Immature natural killer cell (primary cell): ENCODE measurements around the gene NLK. TPM values are rescaled to one million over a fixed set of nuclear protein-coding genes. Genes with fewer than 3 reads are reported as not detected.
"Not testable (repeated sequence)": the region's sequence is repeated elsewhere in the genome, so short reads cannot be mapped to it uniquely, and the experiment has no call there.

Experiments used
- DNase-seq, 3 donors: peaks; one replicate each; pipeline ENCODE4 v3.0.0; 2022; ENCODE audit warnings: mixed read lengths in 1 of 3
- H3K27ac Mint-ChIP-seq, 6 donors: one replicate each; pipeline ENCODE4 v1.8.0; 2020; ENCODE audit warnings: mixed read lengths in 6 of 6, mild to moderate bottlenecking in 5 of 6, inconsistent platforms in 4 of 6, moderate library complexity in 3 of 6
- H3K27me3 Mint-ChIP-seq, 3 donors: one replicate each; pipeline ENCODE4 v1.8.0; 2020 to 2021; ENCODE audit warnings: low read depth in 3 of 3, mild to moderate bottlenecking in 3 of 3, mixed read lengths in 3 of 3, moderate library complexity in 3 of 3, inconsistent platforms in 1 of 3
- H3K36me3 Mint-ChIP-seq, 3 donors: one replicate each; pipeline ENCODE4 v1.8.0; 2020; ENCODE audit warnings: mixed read lengths in 3 of 3, inconsistent platforms in 2 of 3, mild to moderate bottlenecking in 2 of 3
- H3K4me1 Mint-ChIP-seq, 2 donors: one replicate each; pipeline ENCODE4 v1.8.0; 2020; ENCODE audit warnings: inconsistent platforms in 2 of 2, mild to moderate bottlenecking in 2 of 2, mixed read lengths in 2 of 2, moderate library complexity in 1 of 2
- H3K4me3 Mint-ChIP-seq, 5 donors: one replicate each; pipeline ENCODE4 v1.8.0; 2020; ENCODE audit warnings: mild to moderate bottlenecking in 5 of 5, mixed read lengths in 5 of 5, inconsistent platforms in 3 of 5, moderate library complexity in 3 of 5
- H3K9me3 Mint-ChIP-seq, 6 donors: one replicate each; pipeline ENCODE4 v1.8.0; 2020; ENCODE audit warnings: mild to moderate bottlenecking in 6 of 6, mixed read lengths in 6 of 6, inconsistent platforms in 4 of 6, moderate library complexity in 3 of 6
- polyA plus RNA-seq, 3 donors: library from polyadenylated mRNA; unstranded; fragments of 300-500 nt; fragmentation: Illumina TruSeq; gene quantifications; one replicate each; pipeline ENCODE4 v1.2.3, GENCODE V29; 2021

NLK gene
- polyA plus RNA-seq, 3 donors from 2014 or later, result 0.06 to 2.8 (median 2.3) TPM

DNA sequence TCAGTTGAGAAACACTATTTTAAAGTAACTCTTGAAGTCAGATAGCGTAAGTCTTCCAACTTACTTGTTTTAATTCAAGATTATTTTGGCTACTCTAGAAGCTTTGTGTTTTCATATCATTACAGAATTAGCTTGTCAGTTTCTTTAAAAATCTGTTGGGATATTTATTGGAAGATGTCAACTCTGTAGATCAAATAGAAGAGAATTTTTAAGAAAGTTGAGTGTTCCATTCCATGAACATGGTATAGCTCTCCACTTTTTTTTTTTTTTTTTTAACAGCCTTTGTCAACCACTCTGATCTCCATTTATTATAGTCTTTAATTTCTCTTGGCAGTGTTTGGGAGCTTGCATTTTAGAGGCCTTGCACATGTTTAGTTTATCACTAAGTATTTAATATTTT is 28.7 kb downstream of the NLK start:
- Mint-ChIP-seq H3K36me3 (peaks cover 0 to 7% (median 3%) of the 10 kb centered on the region in 3 donors), H3K27me3 (peaks cover 0 to 6% (median 0%) of the 10 kb centered on the region in 3 donors), H3K4me3 (peak overlapping the region in 4 of 5 donors; percentile 1 to 75 (median 46)), H3K27ac (peak overlapping the region; percentile 36 to 85 (median 76)), H3K9me3 (peaks cover 0 to 1% (median 0%) of the 10 kb centered on the region in 6 donors), H3K4me1 (peaks cover 42 to 60% of the 10 kb centered on the region in 2 donors)
- no peak for DNase-seq

DNA sequence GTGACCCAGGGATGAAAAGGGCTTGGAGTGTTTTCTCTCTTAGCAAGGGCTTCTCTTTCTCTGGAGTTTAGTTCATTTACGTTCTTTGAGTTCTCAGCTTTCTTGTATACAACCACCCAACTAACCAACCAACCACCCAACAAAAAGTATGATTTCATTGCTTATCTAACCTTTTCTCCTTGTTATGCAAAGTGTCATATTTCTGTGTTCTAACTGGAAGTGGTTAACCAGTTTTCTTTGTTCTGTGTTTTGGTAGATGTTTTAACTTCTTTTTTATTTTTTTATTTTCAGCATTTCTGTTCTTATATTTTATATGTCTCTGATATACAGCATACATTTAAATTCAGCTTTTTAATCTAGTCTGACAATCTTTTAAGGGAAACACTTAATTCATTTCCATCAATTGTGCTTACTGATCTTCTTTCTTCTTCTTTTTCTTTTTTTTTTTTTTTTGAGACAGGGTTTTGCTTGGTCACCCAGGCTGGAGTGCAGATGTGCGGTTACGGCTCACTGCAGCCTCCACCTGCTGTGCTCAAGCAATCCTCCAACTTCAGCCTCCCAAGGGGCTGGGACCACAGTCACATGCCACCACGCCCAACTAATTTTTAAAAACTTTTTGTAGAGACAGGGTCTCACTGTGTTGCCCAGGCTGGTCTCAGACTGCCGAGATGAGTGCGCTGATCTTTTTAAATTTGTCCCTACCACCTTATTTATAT is 29.6 kb downstream of the NLK start:
- peak; percentile 31 to 46 (median 43) for DNase-seq
- peaks cover 0 to 1% (median 0%) of the 10 kb centered on the region in 6 donors for H3K9me3 Mint-ChIP-seq
- H3K27me3 Mint-ChIP-seq, result peaks cover 0 to 6% (median 0%) of the 10 kb centered on the region in 3 donors
- peaks cover 44 to 62% of the 10 kb centered on the region in 2 donors for H3K4me1 Mint-ChIP-seq
- peaks cover 0 to 7% (median 3%) of the 10 kb centered on the region in 3 donors for H3K36me3 Mint-ChIP-seq
- peak overlapping the region; percentile 72 to 90 (median 80) for H3K27ac Mint-ChIP-seq
- peak overlapping the region; percentile 39 to 75 (median 63) for H3K4me3 Mint-ChIP-seq

- H3K27ac Mint-ChIP-seq, result peak overlapping the region in 3 of 6 donors; percentile 12 to 72 (median 64)
Measured at GRCh38 chr17:28072936-28073533, 30.6 kb downstream of the NLK start.

DNA sequence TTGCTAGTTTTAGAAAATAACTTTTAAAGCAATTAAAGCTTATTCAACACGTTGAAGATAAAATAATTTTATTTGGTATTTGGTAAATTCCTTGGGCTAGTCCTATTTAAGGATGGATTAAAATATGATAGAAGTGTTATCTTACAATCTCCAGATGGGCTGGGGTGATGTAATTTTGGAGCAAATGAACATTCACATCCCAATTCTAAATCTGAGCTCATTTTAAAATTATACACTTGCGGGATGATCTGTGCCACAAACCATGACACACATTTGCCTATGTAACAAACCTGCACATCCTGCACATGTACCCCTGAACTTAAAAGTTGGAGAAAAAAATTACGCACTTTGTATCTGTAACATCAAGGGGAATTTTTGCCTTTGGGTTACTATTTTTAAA is 31.5 kb downstream of the NLK start:
- peaks cover 0 to 1% (median 0%) of the 10 kb centered on the region in 6 donors for H3K9me3 Mint-ChIP-seq
- peak overlapping the region in 1 of 6 donors; percentile 21 for H3K27ac Mint-ChIP-seq
- peaks cover 0 to 4% (median 3%) of the 10 kb centered on the region in 3 donors for H3K36me3 Mint-ChIP-seq
- peaks cover 49 to 71% of the 10 kb centered on the region in 2 donors for H3K4me1 Mint-ChIP-seq
- DNase-seq, result no peak
- no peak overlapping the region for H3K4me3 Mint-ChIP-seq
- H3K27me3 Mint-ChIP-seq, result peaks cover 0 to 6% (median 0%) of the 10 kb centered on the region in 3 donors

More at GRCh38 chr17:28072936-28073533, 30.6 kb downstream of the NLK start:
- DNase-seq, result no peak
- H3K4me3 Mint-ChIP-seq, result no peak overlapping the region
- peaks cover 0 to 1% (median 0%) of the 10 kb centered on the region in 6 donors for H3K9me3 Mint-ChIP-seq
- H3K27me3 Mint-ChIP-seq, result peaks cover 0 to 6% (median 0%) of the 10 kb centered on the region in 3 donors
- peaks cover 44 to 62% of the 10 kb centered on the region in 2 donors for H3K4me1 Mint-ChIP-seq
- peaks cover 0 to 7% (median 3%) of the 10 kb centered on the region in 3 donors for H3K36me3 Mint-ChIP-seq

GRCh38 chr17:28076144-28076543 is 33.7 kb downstream of the NLK start:
- no peak for DNase-seq
- Mint-ChIP-seq H3K9me3 (peaks cover 0 to 1% (median 0%) of the 10 kb centered on the region in 6 donors), H3K27ac (peak overlapping the region in 2 of 6 donors; percentile 19 to 26), H3K4me1 (peaks cover 55 to 84% of the 10 kb centered on the region in 2 donors), H3K27me3 (peaks cover 0 to 6% (median 0%) of the 10 kb centered on the region in 3 donors), H3K36me3 (peaks cover 3 to 6% (median 4%) of the 10 kb centered on the region in 3 donors), H3K4me3 (no peak overlapping the region)

DNA sequence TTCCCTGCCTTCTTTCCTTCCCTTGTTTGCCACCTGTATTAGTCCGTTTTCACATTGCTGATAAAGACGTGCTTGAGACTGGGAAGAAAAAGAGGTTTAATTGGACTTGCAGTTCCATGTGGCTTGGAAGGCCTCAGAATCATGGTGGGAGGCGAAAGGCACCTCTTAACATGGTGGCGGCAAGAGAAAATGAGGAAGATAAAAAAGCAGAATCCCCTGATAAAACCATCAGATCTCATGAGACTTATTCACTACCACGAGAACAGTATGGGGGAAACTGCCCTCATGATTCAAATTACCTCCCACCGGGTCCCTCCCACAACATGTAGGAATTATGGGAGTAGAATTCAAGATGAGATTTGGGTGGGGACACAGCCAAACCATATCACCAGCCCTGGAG is 34.7 kb downstream of the NLK start:
- H3K9me3 Mint-ChIP-seq, H3K27me3 Mint-ChIP-seq, H3K27ac Mint-ChIP-seq, H3K36me3 Mint-ChIP-seq, H3K4me3 Mint-ChIP-seq, DNase-seq: not testable (repeated sequence)
- H3K4me1 Mint-ChIP-seq, result peaks cover 46 to 74% of the 10 kb centered on the region in 2 donors

- H3K27me3 Mint-ChIP-seq, result no peaks in the 10 kb centered on the region
- no peak overlapping the region for H3K4me3 Mint-ChIP-seq
- H3K36me3 Mint-ChIP-seq, result peaks cover 0 to 6% (median 0%) of the 10 kb centered on the region in 3 donors
- H3K4me1 Mint-ChIP-seq, result peaks cover 38 to 66% of the 10 kb centered on the region in 2 donors
- no peak for DNase-seq
- no peaks in the 10 kb centered on the region for H3K9me3 Mint-ChIP-seq
- H3K27ac Mint-ChIP-seq, result no peak overlapping the region
Measured at GRCh38 chr17:28078341-28079229, 36.1 kb downstream of the NLK start.

DNA sequence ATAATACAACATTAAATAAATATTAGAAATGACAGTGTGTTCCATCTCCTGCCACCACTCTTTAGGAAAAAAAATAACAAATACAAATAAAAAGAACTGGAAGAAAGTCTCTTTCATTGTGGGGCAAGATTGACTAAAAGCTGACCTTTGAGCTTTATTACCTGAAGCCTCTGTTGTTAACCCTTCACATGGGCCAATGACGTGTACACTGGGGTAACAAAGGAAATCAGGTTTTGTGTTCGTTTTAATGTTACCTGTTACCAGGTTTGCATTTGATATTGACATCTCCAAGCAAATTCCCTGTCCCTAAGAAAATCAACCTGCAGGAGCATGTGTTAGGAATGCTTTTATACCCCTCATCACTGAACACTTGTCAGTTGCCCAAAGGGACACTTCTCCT is 39.0 kb downstream of the NLK start:
- Mint-ChIP-seq H3K27me3 (no peaks in the 10 kb centered on the region), H3K9me3 (no peaks in the 10 kb centered on the region), H3K36me3 (peaks cover 0 to 6% (median 0%) of the 10 kb centered on the region in 3 donors), H3K4me3 (no peak overlapping the region), H3K4me1 (peaks cover 44 to 60% of the 10 kb centered on the region in 2 donors), H3K27ac (peak overlapping the region in 1 of 6 donors; percentile 13)
- no peak for DNase-seq

GRCh38 chr17:28085766-28086165 is 43.3 kb downstream of the NLK start:
- peaks cover 38 to 55% of the 10 kb centered on the region in 2 donors for H3K4me1 Mint-ChIP-seq
- no peaks in the 10 kb centered on the region for H3K9me3 Mint-ChIP-seq
- H3K27ac Mint-ChIP-seq, result no peak overlapping the region
- H3K27me3 Mint-ChIP-seq, result no peaks in the 10 kb centered on the region
- no peaks in the 10 kb centered on the region for H3K36me3 Mint-ChIP-seq
- H3K4me3 Mint-ChIP-seq, result no peak overlapping the region
- DNase-seq, result no peak

DNA sequence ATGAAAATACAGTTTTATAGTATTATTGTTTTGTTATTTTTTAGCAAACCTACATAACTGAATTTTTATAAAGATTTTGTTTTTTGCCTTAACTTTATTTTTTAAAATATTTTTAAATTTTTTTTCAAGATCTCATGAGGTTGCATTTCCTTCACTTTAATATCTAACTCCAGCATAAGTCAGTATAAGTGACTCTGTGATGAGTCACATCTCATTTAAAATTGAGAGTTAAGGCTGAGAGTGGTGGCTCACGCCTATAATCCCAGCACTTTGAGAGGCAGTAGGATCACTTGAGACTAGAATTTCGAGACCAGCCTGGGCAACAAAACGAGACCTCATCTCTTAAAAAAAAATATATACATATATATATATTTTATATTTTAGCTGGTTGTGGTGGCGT is 44.0 kb downstream of the NLK start:
- Mint-ChIP-seq H3K27me3 (no peaks in the 10 kb centered on the region), H3K27ac (no peak overlapping the region), H3K4me3 (no peak overlapping the region), H3K4me1 (peaks cover 38 to 58% of the 10 kb centered on the region in 2 donors), H3K9me3 (no peaks in the 10 kb centered on the region), H3K36me3 (no peaks in the 10 kb centered on the region)
- DNase-seq, result no peak

- no peaks in the 10 kb centered on the region for H3K36me3 Mint-ChIP-seq
- no peak for DNase-seq
- no peaks in the 10 kb centered on the region for H3K9me3 Mint-ChIP-seq
- no peak overlapping the region for H3K27ac Mint-ChIP-seq
- peaks cover 36 to 58% of the 10 kb centered on the region in 2 donors for H3K4me1 Mint-ChIP-seq
- no peak overlapping the region for H3K4me3 Mint-ChIP-seq
- no peaks in the 10 kb centered on the region for H3K27me3 Mint-ChIP-seq
Measured at GRCh38 chr17:28087743-28088142, 45.3 kb downstream of the NLK start.

GRCh38 chr17:28090551-28090950 is 48.1 kb downstream of the NLK start:
- no peaks in the 10 kb centered on the region for H3K27me3 Mint-ChIP-seq
- H3K36me3 Mint-ChIP-seq, result no peaks in the 10 kb centered on the region
- H3K4me3 Mint-ChIP-seq, result no peak overlapping the region
- no peak for DNase-seq
- no peak overlapping the region for H3K27ac Mint-ChIP-seq
- no peaks in the 10 kb centered on the region for H3K9me3 Mint-ChIP-seq
- H3K4me1 Mint-ChIP-seq, result peaks cover 18 to 37% of the 10 kb centered on the region in 2 donors

GRCh38 chr17:28092088-28092487 is 49.6 kb downstream of the NLK start:
- H3K36me3 Mint-ChIP-seq, result no peaks in the 10 kb centered on the region
- no peak for DNase-seq
- H3K4me1 Mint-ChIP-seq, result peaks cover 14 to 32% of the 10 kb centered on the region in 2 donors
- H3K4me3 Mint-ChIP-seq, result no peak overlapping the region
- no peaks in the 10 kb centered on the region for H3K27me3 Mint-ChIP-seq
- H3K27ac Mint-ChIP-seq, result no peak overlapping the region
- no peaks in the 10 kb centered on the region for H3K9me3 Mint-ChIP-seq
